ENCODE results near the gene MTHFD1L.

Gene MTHFD1L

DNA sequence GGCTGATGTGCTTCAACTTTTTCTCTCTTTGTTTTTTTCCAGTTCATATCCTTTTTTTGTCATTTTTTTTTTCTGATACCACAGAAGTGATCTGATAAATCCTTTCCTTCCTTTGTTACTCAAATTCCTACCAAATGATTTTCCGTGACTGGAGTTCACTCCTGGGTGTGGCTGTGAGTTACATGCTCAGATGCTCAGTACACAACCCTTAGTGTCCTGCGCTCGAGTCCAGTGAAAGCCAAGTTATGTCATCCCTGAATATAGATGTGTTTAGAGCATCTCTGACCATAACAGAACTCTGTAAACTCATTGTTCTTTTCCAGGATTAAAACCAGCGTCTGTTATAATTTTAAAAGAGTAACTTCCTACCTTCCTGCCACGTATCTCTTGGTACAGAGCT is 227.1 kb downstream of the MTHFD1L start:
- TF ChIP-seq ZFX (IDR thresholded peaks at IDR 0.05) = no peak
- TF ChIP-seq, protein P1, sequence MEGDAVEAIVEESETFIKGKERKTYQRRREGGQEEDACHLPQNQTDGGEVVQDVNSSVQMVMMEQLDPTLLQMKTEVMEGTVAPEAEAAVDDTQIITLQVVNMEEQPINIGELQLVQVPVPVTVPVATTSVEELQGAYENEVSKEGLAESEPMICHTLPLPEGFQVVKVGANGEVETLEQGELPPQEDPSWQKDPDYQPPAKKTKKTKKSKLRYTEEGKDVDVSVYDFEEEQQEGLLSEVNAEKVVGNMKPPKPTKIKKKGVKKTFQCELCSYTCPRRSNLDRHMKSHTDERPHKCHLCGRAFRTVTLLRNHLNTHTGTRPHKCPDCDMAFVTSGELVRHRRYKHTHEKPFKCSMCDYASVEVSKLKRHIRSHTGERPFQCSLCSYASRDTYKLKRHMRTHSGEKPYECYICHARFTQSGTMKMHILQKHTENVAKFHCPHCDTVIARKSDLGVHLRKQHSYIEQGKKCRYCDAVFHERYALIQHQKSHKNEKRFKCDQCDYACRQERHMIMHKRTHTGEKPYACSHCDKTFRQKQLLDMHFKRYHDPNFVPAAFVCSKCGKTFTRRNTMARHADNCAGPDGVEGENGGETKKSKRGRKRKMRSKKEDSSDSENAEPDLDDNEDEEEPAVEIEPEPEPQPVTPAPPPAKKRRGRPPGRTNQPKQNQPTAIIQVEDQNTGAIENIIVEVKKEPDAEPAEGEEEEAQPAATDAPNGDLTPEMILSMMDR (conservative IDR thresholded peaks at IDR 0.05) = no peak
- peak overlapping the region; percentile 76; the same call in 1 of the 2 replicates for H3K27ac ChIP-seq

DNA sequence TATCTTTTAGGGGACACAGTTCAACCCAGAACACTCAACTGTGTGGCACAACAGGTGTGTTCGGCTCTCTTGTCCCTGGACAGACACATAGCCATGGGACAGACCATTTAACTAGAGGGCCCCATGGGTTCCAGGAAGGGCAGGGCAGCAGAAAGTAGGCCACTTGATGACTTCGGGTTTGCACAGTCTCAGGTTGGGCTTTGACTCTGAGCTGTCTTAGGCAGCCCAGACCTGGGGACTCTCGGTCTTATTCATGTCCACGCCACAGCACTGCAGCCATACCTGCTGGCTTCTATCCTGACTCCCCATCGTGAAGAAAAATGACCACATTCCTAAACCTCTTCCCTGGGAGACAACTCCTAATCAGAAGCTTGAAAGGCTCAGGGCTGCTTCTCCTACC is 228.2 kb downstream of the MTHFD1L start:
- H3K27ac ChIP-seq = no peak overlapping the region

DNA sequence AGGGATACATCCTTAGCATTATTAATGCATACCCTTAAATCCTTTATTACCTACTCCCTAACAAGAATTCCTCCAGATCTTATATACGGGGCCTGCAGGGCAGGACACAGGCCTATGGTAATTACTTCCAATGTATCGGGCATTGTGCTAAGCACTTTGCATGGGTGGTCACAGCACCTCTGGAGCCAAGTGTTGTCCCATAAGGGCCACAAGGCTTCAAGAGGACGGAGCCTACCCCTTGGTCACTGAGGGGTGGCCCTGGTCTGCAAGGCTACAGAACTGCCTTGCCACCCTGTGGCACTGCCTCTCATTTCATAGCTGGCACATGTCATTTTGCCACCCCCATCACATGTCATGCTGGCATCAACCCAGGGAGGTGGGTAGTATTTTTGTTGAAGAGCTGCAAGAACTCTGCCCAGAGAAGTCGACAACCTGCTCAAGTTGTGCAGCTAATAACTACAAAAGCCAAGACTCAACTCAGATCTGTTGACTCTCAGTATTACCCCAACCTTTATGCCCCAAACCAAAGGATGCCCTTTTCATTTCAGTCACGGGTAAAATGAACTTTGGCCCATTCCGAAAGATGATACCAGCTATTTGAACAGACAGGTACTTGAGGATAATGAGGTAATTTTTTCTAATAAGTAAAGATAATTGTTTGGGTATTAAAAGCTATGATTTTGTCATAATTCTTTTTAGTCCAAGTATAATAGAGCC is 230.2 kb downstream of the MTHFD1L start:
- H3K27ac ChIP-seq = no peak overlapping the region
- TF ChIP-seq ZFX (IDR thresholded peaks at IDR 0.05) = no peak
- TF ChIP-seq, protein P1 (conservative IDR thresholded peaks at IDR 0.05) = no peak

More for the DNA sequence above, 228.2 kb downstream of the MTHFD1L start:
- TF ChIP-seq, protein P1 (conservative IDR thresholded peaks at IDR 0.05) = no peak
- TF ChIP-seq ZFX (IDR thresholded peaks at IDR 0.05) = no peak

DNA sequence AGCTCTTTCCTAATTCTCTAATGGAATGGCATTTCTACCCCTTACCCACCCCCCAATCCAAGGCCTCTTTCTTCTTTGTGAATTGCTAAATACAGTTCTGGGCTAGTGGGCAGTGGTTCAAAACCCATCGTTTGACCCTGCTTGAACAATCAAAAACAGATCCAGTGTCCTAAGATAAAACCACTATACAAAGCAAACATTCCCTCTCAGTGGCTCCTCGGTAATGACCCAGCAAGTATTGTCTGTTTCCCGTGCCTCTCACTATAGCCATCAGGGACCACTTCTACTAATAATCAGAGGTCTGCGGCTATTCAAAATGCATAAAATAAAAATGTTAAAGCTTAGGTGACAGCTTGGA is 230.7 kb downstream of the MTHFD1L start:
- TF ChIP-seq ZFX (IDR thresholded peaks at IDR 0.05) = no peak
- TF ChIP-seq, protein P1 (conservative IDR thresholded peaks at IDR 0.05) = no peak
- no peak overlapping the region for H3K27ac ChIP-seq

DNA sequence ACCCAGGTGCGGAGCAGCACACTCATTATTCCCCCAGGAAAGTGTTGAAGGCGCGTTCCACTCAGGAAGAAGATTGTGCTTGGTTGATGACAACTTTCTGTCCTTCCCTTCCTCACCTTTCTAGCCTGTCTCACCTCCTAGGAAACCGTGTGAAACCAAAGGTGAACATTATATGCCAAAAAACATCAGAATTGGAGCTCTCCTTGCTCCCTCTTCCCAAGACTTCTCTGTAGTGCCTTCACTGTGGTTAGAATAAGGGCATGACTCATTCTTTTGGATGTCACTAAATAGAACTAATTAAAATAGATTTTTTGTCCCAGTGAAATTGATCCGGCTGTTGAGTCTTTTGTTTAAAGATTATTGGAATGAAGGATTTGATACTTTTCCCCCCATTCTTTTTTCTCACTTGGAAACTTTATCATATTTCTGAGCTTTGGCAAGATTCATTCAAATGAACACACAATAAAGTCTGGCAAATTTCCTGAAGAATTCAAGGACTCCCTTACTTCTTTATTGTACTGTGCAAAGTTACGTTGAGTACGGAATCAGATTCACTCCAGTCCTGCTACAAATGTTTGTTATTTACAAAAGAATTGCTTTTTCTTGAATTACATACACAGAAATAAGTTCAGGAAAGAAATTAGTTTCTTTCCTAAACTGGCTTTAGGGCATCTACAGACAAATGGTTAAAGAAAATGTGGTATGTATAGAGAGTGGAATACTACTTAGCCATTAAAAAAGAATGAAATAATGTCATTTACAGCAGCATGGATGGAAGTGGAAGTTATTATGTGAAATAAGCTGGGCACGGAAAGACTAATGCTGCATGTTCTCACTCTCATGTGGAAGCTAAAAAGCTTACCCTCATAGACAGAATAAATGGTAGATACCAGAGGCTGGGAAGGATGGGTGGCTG is 231.4 kb downstream of the MTHFD1L start:
- TF ChIP-seq ZFX (IDR thresholded peaks at IDR 0.05) = no peak
- TF ChIP-seq, protein P1 (conservative IDR thresholded peaks at IDR 0.05) = no peak
- H3K27ac ChIP-seq = no peak overlapping the region

DNA sequence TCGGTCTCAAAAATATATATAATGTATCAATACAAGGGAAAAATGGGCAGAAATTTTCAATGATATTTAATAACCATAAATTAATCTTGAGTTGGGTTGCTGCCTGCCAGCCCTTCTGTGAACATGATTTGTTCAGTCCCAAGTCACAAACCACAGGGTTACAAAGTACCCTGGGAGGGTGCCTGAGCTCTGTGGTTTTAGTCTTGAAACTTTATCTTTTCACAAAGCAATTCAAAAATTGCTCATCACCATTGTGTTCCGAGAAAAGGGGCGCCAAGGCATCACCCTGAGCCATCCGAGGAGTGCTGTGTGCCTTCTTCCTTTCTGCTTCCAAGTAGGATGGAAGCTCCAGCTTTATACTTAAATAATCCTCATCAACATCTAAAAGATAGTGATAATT is 232.7 kb downstream of the MTHFD1L start:
- no peak overlapping the region for H3K27ac ChIP-seq
- TF ChIP-seq, protein P1 (conservative IDR thresholded peaks at IDR 0.05) = no peak
- no peak for TF ChIP-seq ZFX (IDR thresholded peaks at IDR 0.05)

DNA sequence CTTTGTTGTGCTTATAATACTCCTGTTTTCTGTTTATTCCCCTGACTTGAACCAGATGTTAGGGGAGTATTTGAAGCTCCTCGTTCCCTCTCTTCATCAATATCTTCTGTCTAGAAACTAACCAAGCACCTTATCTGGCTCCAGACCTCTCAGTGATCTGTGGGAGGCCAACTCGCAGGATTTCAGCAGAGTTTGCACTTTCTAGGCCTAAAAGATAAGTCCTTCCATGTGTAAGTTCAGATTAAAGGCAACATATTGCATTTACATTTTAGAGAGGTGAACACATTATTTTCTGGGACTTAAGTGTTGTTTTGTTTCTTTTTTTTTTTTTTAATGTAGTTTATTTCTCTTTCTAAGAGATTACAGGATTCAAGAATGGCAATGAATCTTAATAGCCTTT is 234.8 kb downstream of the MTHFD1L start:
- H3K27ac ChIP-seq = no peak overlapping the region
- TF ChIP-seq, protein P1 (conservative IDR thresholded peaks at IDR 0.05) = no peak
- TF ChIP-seq ZFX (IDR thresholded peaks at IDR 0.05) = no peak

Measured in C4-2B (cell line).